Neural progenitor cell (in vitro differentiated cells): ENCODE data around the gene INPP5K.

Experiments
- CTCF ChIP-seq: fragments of 200-600 bp; sonication (generic); IDR thresholded peaks from 2 replicates; pipeline ENCODE4 v1.5.1; 2017; ENCODE audit warnings: antibody characterized with exemption, mild to moderate bottlenecking
- EZH2 ChIP-seq: fragments of 200-600 bp; sonication (generic); IDR thresholded peaks from 2 replicates; pipeline ENCODE4 v1.6.1; 2017; ENCODE audit warnings: antibody characterized with exemption, mild to moderate bottlenecking, moderate library complexity

- no peak for TF ChIP-seq EZH2
- no peak for TF ChIP-seq CTCF
Measured at GRCh38 chr17:1455797-1456599, 60.4 kb downstream of the INPP5K start, which contains the start of gene CRK.
